Measurements from ENCODE around the gene B4GALNT3. TPM values are rescaled to one million over a fixed set of nuclear protein-coding genes. Genes with fewer than 3 reads are reported as not detected.

The B4GALNT3 gene
- total and polyA plus RNA-seq, 2 of the 13 experiments (the other 11 are each of a cell fraction or from before 2014, with no cell fraction given) = 3.2 to 4.4 TPM

DNA sequence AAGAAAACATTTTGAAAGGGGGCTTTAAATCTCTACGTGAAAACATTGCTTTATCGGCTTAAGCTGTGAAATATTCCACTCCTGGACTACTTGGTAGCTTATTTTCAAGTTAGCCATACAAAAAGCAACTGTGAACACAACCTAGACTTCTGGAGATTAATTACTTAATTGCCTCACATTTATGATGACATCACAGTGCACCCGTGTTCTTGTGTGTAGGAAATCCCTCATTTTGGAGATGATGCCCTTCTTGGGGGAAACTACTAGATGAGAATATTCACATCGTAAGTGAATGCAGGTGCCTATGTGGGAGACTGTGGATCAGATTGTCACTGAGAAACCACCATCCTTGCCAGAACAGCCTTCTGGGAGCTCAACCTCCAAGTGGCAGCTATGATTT is 10.5 kb upstream of the B4GALNT3 start:
- no peak overlapping the region for H3K27ac ChIP-seq (ENCODE audit: extremely low read length, insufficient read depth, low read length)
- H3K4me1 ChIP-seq (ENCODE audit: insufficient read depth, low read length) = no peaks in the 10 kb centered on the region
- H3K4me2 ChIP-seq (ENCODE audit: low read depth, low read length) = no peak overlapping the region
- no peaks in the 10 kb centered on the region for H3K36me3 ChIP-seq (replicated peaks in 1 of 2; ENCODE audit: control insufficient read depth in 1 of 2, insufficient read depth in 2 of 2, low read length in 2 of 2)
- no peaks in the 10 kb centered on the region for H3K27me3 ChIP-seq (ENCODE audit: control insufficient read depth in 1 of 2, insufficient read depth in 2 of 2, low read length in 2 of 2)
- BruUV-seq (replicated peaks) = no TSS peak
- no peak overlapping the region for H2AFZ ChIP-seq (ENCODE audit: low read length)
- ChIA-PET POLR2A (no interaction called here), CTCF (ENCODE audit: low intra/inter-chr PET ratio, low total read pairs) (interaction anchor here (1.1 to 11.2 kb wide), 2 partner anchors 10 to 98 kb away, joined by 3 to 227 read pairs; no protein-coding TSS in a partner anchor)
- H3K79me2 ChIP-seq (ENCODE audit: insufficient read depth, low read length) = no peaks in the 10 kb centered on the region
- TF ChIP-seq, protein P1, sequence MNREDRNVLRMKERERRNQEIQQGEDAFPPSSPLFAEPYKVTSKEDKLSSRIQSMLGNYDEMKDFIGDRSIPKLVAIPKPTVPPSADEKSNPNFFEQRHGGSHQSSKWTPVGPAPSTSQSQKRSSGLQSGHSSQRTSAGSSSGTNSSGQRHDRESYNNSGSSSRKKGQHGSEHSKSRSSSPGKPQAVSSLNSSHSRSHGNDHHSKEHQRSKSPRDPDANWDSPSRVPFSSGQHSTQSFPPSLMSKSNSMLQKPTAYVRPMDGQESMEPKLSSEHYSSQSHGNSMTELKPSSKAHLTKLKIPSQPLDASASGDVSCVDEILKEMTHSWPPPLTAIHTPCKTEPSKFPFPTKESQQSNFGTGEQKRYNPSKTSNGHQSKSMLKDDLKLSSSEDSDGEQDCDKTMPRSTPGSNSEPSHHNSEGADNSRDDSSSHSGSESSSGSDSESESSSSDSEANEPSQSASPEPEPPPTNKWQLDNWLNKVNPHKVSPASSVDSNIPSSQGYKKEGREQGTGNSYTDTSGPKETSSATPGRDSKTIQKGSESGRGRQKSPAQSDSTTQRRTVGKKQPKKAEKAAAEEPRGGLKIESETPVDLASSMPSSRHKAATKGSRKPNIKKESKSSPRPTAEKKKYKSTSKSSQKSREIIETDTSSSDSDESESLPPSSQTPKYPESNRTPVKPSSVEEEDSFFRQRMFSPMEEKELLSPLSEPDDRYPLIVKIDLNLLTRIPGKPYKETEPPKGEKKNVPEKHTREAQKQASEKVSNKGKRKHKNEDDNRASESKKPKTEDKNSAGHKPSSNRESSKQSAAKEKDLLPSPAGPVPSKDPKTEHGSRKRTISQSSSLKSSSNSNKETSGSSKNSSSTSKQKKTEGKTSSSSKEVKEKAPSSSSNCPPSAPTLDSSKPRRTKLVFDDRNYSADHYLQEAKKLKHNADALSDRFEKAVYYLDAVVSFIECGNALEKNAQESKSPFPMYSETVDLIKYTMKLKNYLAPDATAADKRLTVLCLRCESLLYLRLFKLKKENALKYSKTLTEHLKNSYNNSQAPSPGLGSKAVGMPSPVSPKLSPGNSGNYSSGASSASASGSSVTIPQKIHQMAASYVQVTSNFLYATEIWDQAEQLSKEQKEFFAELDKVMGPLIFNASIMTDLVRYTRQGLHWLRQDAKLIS (CRISPR knock-in tag; IDR thresholded peaks at IDR 0.05) = no peak
- TF ChIP-seq SCMH1 (CRISPR knock-in tag; IDR thresholded peaks at IDR 0.05; ENCODE audit: borderline replicate concordance) (no peak), CREB1 (IDR thresholded peaks at IDR 0.05) (peak; percentile 59; the same call in 1 of the 2 replicates), CREB1 (CRISPR knock-in tag; IDR thresholded peaks at IDR 0.05) (no peak), EZH2 (conservative IDR thresholded peaks at IDR 0.05; ENCODE audit: low read depth, low read length) (no peak), ZNF292 (CRISPR knock-in tag; IDR thresholded peaks at IDR 0.05; ENCODE audit: borderline replicate concordance, low read depth) (no peak), MATR3 (CRISPR knock-in tag; IDR thresholded peaks at IDR 0.05) (no peak)
- TF ChIP-seq, protein P2, sequence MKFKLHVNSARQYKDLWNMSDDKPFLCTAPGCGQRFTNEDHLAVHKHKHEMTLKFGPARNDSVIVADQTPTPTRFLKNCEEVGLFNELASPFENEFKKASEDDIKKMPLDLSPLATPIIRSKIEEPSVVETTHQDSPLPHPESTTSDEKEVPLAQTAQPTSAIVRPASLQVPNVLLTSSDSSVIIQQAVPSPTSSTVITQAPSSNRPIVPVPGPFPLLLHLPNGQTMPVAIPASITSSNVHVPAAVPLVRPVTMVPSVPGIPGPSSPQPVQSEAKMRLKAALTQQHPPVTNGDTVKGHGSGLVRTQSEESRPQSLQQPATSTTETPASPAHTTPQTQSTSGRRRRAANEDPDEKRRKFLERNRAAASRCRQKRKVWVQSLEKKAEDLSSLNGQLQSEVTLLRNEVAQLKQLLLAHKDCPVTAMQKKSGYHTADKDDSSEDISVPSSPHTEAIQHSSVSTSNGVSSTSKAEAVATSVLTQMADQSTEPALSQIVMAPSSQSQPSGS (CRISPR knock-in tag; IDR thresholded peaks at IDR 0.05) = no peak
- WGBS (ENCODE audit: low lambda C conversion rate) = 17% methylated on average over 4 of the region's 4 CpGs
- no peak for FAIRE-seq
- intact Hi-C loops (cut with micrococcal nuclease; ENCODE audit: unreplicated experiment) (no loop called here), in situ Hi-C loops (cut with HindIII; ENCODE audit: extremely low pct_ligation_motif_present, low pct_unique_long_range_greater_than_20kb) (no loop called here)
- no peaks in the 10 kb centered on the region for H3K9me3 ChIP-seq (ENCODE audit: low read length)
- H4K20me1 ChIP-seq (ENCODE audit: insufficient read depth, low read length) = no peaks in the 10 kb centered on the region
- H3K9ac ChIP-seq (ENCODE audit: insufficient read depth, low read depth, low read length) = no peak overlapping the region
- DNase-seq (ENCODE audit: low spot score) = no peak
- H3K4me3 ChIP-seq (replicated peaks in 1 of 3; ENCODE audit: insufficient read depth in 1 of 3, low read depth in 2 of 3, low read length in 3 of 3) = no peak overlapping the region
- no peak for ATAC-seq
